AML-193 (cell line): ENCODE results near the gene PMCH.
A peak's percentile ranks its signal among the peaks of the same experiment; 100 is the strongest.
"Not testable (repeated sequence)": the region's sequence is repeated elsewhere in the genome, so short reads cannot be mapped to it uniquely, and the experiment has no call there.

Experiments used
- DNase-seq, 2 experiments: peaks; one replicate each; lab custom pipeline; 2025; lab: John Stamatoyannopoulos, UW

Gene PMCH

GRCh38 chr12:102197789-102198188, at the start of gene PMCH:
Gene PMCH (minus strand): TSS chr12:102197833. CDS start chr12:102197770, 63 bp downstream.
- no peak for DNase-seq

- DNase-seq = not testable (repeated sequence)
Observed at GRCh38 chr12:102240859-102241258, 43.2 kb upstream of the PMCH start.

GRCh38 chr12:102234599-102234998, 37.0 kb upstream of the PMCH start:
- no peak for DNase-seq

- DNase-seq = no peak
Observed at GRCh38 chr12:102232446-102232845, 34.8 kb upstream of the PMCH start.

- no peak for DNase-seq
Observed at GRCh38 chr12:102232036-102232435, 34.4 kb upstream of the PMCH start.

GRCh38 chr12:102227954-102228353, 30.3 kb upstream of the PMCH start:
- DNase-seq = no peak

- DNase-seq = no peak
Observed at GRCh38 chr12:102220736-102221135, 23.1 kb upstream of the PMCH start.

GRCh38 chr12:102215992-102216691, 18.5 kb upstream of the PMCH start:
- no peak for DNase-seq

GRCh38 chr12:102204025-102204424, 6.4 kb upstream of the PMCH start:
- DNase-seq = no peak

- DNase-seq = no peak
Observed at GRCh38 chr12:102202556-102202955, 4.9 kb upstream of the PMCH start.

GRCh38 chr12:102201436-102202061, 3.9 kb upstream of the PMCH start:
- no peak for DNase-seq

- no peak for DNase-seq
Observed at GRCh38 chr12:102195826-102196225, 1.8 kb downstream of the PMCH start.

GRCh38 chr12:102182635-102183034, 15.0 kb downstream of the PMCH start:
- DNase-seq = peak; percentile 21 to 26

GRCh38 chr12:102174761-102175160, 22.9 kb downstream of the PMCH start:
- no peak for DNase-seq

- no peak for DNase-seq
Observed at GRCh38 chr12:102174117-102174516, 23.5 kb downstream of the PMCH start.

GRCh38 chr12:102172436-102172835, 25.2 kb downstream of the PMCH start:
- DNase-seq = no peak

GRCh38 chr12:102171951-102172350, 25.7 kb downstream of the PMCH start:
- no peak for DNase-seq

GRCh38 chr12:102169922-102170621, 27.6 kb downstream of the PMCH start:
- peak; percentile 19 to 36 for DNase-seq

GRCh38 chr12:102167821-102168604, 29.6 kb downstream of the PMCH start:
- peak; percentile 16 to 19 for DNase-seq

GRCh38 chr12:102163383-102163782, 34.2 kb downstream of the PMCH start:
- no peak for DNase-seq

- not testable (repeated sequence) for DNase-seq
Observed at GRCh38 chr12:102155206-102155605, 42.4 kb downstream of the PMCH start.

- DNase-seq = not testable (repeated sequence)
Observed at GRCh38 chr12:102147062-102147587, 50.5 kb downstream of the PMCH start.
